Measurements from ENCODE around the gene MOSPD2.

The MOSPD2 gene

DNA sequence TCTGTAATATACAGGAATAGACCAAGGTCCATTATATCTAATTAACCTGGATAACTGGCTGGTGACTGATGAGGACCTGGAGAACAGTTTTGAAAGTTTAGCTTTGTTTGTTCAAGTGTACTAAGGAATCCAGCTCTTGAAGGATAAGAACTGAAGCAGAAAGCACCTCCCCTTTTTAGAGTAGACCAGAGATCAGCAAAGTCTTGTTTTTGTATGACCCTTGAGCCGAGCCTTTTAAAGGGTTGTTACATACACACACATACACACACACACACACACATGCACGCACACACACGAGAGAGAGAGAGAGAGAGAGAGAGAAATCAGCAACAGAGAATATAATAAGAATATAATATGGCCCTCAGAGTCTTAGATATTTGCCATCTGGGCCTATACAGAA is 13.0 kb downstream of the MOSPD2 start:
- H3K27ac ChIP-seq = no peak overlapping the region
- no peak overlapping the region for H3K4me3 ChIP-seq (ENCODE audit: low read depth, low read length)
- TF ChIP-seq, protein P1, sequence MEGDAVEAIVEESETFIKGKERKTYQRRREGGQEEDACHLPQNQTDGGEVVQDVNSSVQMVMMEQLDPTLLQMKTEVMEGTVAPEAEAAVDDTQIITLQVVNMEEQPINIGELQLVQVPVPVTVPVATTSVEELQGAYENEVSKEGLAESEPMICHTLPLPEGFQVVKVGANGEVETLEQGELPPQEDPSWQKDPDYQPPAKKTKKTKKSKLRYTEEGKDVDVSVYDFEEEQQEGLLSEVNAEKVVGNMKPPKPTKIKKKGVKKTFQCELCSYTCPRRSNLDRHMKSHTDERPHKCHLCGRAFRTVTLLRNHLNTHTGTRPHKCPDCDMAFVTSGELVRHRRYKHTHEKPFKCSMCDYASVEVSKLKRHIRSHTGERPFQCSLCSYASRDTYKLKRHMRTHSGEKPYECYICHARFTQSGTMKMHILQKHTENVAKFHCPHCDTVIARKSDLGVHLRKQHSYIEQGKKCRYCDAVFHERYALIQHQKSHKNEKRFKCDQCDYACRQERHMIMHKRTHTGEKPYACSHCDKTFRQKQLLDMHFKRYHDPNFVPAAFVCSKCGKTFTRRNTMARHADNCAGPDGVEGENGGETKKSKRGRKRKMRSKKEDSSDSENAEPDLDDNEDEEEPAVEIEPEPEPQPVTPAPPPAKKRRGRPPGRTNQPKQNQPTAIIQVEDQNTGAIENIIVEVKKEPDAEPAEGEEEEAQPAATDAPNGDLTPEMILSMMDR (IDR thresholded peaks at IDR 0.05; ENCODE audit: low read depth, low read length, missing control alignments) = no peak
- DNase-seq = no peak
- in situ Hi-C loops (cut with HindIII; ENCODE audit: low pct_ligation_motif_present, low sequenced_read_pairs) = no loop called here
- no peaks in the 10 kb centered on the region for H3K27me3 ChIP-seq (replicated peaks)
- no peaks in the 10 kb centered on the region for H3K36me3 ChIP-seq (replicated peaks)

DNA sequence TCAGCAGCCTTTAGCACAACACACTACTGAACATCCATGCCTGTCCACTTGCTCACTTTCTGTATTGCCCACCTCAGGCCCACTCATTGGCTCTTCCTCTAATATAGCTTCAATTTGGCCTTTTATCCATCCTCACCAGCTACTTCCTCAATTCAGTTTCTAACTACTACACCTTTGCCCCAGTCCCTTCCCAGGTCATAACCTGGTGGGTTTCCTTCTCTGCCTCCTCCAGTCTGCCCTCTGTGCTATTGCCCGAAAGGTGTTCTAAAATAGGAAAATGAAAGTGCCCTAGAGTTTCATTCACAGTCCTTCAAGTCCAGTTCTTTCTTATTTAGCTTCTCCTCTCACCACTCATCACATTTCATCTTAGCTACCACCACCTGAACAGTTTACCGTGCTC is 23.1 kb downstream of the MOSPD2 start:
- H3K27ac ChIP-seq = no peak overlapping the region
- TF ChIP-seq, protein P1 (IDR thresholded peaks at IDR 0.05; ENCODE audit: low read depth, low read length, missing control alignments) = no peak
- no peaks in the 10 kb centered on the region for H3K27me3 ChIP-seq (replicated peaks)
- no peaks in the 10 kb centered on the region for H3K36me3 ChIP-seq (replicated peaks)
- in situ Hi-C loops (cut with HindIII; ENCODE audit: low pct_ligation_motif_present, low sequenced_read_pairs) = no loop called here
- no peak for DNase-seq
- H3K4me3 ChIP-seq (ENCODE audit: low read depth, low read length) = no peak overlapping the region

DNA sequence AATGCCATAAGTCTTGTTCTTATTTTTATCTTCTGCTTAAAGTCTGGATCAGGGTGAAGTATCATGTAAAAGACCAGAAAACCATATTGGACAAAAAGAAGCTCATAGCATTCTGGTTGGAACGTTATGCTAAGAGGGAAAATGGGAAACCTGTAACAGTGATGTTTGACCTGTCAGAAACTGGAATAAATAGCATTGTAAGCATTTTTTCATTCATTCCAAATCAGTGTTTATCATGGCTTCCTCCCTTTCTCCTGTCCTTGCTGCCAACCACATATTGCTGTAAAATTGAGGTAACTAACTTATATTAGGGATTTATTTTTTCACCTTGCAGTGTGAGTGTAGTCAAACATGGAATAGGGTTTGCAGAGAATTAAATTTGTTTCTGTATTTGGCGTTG is 23.8 kb downstream of the MOSPD2 start:
- Histone ChIP-seq H3K4me3 (ENCODE audit: low read depth, low read length) (no peak overlapping the region), H3K36me3 (replicated peaks) (no peaks in the 10 kb centered on the region), H3K27me3 (replicated peaks) (no peaks in the 10 kb centered on the region), H3K27ac (no peak overlapping the region)
- TF ChIP-seq, protein P1 (IDR thresholded peaks at IDR 0.05; ENCODE audit: low read depth, low read length, missing control alignments) = no peak
- DNase-seq = no peak
- in situ Hi-C loops (cut with HindIII; ENCODE audit: low pct_ligation_motif_present, low sequenced_read_pairs) = no loop called here

DNA sequence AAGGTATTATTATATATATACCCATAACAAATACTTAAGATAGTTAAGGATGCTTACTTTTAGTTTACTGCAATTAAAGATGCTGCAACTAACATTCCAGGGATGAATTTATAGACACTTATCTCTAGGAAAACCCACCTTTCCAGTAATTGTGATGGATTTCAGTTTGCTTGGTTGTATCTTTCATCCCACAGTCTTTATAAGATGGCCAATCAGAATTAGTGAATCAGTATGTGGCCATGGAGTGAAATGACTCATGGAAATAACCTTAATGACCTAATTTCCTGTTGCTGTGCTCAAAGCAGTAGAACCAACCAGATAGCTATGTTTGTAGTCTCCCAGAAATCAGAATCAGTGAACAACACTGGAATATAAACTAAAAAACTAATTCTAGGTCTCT is 26.4 kb downstream of the MOSPD2 start:
- DNase-seq = peak; percentile 48
- Histone ChIP-seq H3K36me3 (replicated peaks) (no peaks in the 10 kb centered on the region), H3K4me3 (ENCODE audit: low read depth, low read length) (no peak overlapping the region), H3K27me3 (replicated peaks) (no peaks in the 10 kb centered on the region), H3K27ac (peak overlapping the region; percentile 30)
- TF ChIP-seq, protein P1 (IDR thresholded peaks at IDR 0.05; ENCODE audit: low read depth, low read length, missing control alignments) = no peak
- in situ Hi-C loops (cut with HindIII; ENCODE audit: low pct_ligation_motif_present, low sequenced_read_pairs) = no loop called here

DNA sequence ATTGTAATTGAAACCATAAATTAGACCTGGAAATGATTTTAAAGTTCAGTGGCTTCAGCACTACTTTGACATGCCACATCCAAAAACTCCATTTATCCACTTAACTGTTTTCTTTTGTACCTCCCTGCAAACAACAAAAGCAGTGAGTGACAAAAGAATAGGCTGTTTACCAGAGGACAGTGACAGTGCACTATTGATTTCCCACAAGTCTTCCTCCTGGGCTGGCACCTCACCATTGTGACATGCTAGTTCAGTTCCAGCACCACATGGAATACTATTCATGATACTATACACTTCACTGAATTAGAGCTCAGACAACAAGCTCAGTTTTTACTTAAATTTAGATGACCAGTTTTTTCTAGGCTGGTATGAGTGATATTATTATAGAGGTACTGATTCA is 29.3 kb downstream of the MOSPD2 start:
- Histone ChIP-seq H3K27me3 (replicated peaks) (no peaks in the 10 kb centered on the region), H3K27ac (no peak overlapping the region), H3K4me3 (ENCODE audit: low read depth, low read length) (no peak overlapping the region), H3K36me3 (replicated peaks) (no peaks in the 10 kb centered on the region)
- in situ Hi-C loops (cut with HindIII; ENCODE audit: low pct_ligation_motif_present, low sequenced_read_pairs) = no loop called here
- TF ChIP-seq, protein P1 (IDR thresholded peaks at IDR 0.05; ENCODE audit: low read depth, low read length, missing control alignments) = no peak
- DNase-seq = no peak

DNA sequence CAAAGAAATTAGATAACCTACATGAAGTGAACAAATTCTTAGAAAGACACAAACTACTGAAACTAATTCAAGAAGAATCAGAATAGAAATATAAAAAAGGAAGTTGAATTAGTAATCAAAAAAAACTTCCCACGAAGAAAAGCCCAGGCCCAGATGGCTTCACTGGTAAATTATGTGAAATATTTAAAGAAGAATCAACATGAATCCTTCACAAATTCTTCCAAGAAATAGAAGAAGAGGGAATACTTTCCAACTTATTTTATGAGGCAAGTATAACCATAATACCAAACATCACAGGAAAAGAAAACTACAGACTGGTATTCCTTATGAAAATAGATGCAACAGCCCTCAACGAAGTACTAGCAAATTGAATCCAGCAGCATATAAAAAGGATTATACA is 30.7 kb downstream of the MOSPD2 start:
- in situ Hi-C loops (cut with HindIII; ENCODE audit: low pct_ligation_motif_present, low sequenced_read_pairs) = no loop called here
- H3K27ac ChIP-seq = no peak overlapping the region
- TF ChIP-seq, protein P1 (IDR thresholded peaks at IDR 0.05; ENCODE audit: low read depth, low read length, missing control alignments) = no peak

More for the DNA sequence above, 30.7 kb downstream of the MOSPD2 start:
- Histone ChIP-seq H3K4me3 (ENCODE audit: low read depth, low read length) (no peak overlapping the region), H3K27me3 (replicated peaks) (no peaks in the 10 kb centered on the region), H3K36me3 (replicated peaks) (no peaks in the 10 kb centered on the region)
- no peak for DNase-seq

Data from brain microvascular endothelial cell (primary cell).